Ovary (tissue), 9 donors: ENCODE measurements around the gene ALX1. TPM values are rescaled to one million over a fixed set of nuclear protein-coding genes. Genes with fewer than 3 reads are reported as not detected.
A peak's percentile ranks its signal among the peaks of the same experiment; 100 is the strongest.

Experiments used
- DNase-seq, 5 donors: peaks; one replicate each; pipeline ENCODE4 v3.0.0-alpha.2; 2019 to 2020
- H3K27ac ChIP-seq, 2 donors: fragments of 200-600 bp; one replicate each; pipeline versions ENCODE4 v1.5.1 to v1.8.0; 2019 to 2022
- H3K27me3 ChIP-seq: fragments of 200-600 bp; one replicate; pipeline ENCODE4 v1.8.0; 2022
- H3K36me3 ChIP-seq: fragments of 200-600 bp; sonication (generic); one replicate; pipeline ENCODE4 v1.5.1; 2019
- H3K4me1 ChIP-seq: one replicate; pipeline ENCODE4 v1.8.1; 2013; ENCODE audit warnings: mild to moderate bottlenecking, moderate library complexity; ENCODE audit not compliant: insufficient read depth
- H3K4me3 ChIP-seq: fragments of 200-600 bp; sonication (generic); one replicate; pipeline ENCODE4 v1.5.1; 2017
- H3K9me3 ChIP-seq, 2 donors: fragments of 200-600 bp in 1 of 2; sonication (generic) in 1 of 2; one replicate each; pipeline versions ENCODE4 v1.5.1 to v1.8.1; 2013 to 2019; ENCODE audit warnings: mild to moderate bottlenecking in 1 of 2, moderate library complexity in 1 of 2
- EP300 ChIP-seq: sonication (generic); formaldehyde crosslinking; IDR thresholded peaks from one replicate; pipeline ENCODE4 v1.6.1; 2017; ENCODE audit warnings: antibody characterized with exemption
- POLR2A ChIP-seq: fragments of 450-650 bp; IDR thresholded peaks from one replicate; pipeline ENCODE4 v1.6.1; 2017; ENCODE audit warnings: antibody characterized with exemption, mild to moderate bottlenecking, moderate library complexity
- WGBS, 3 donors: extraction: QIAGEN DNeasy Blood & Tissue Kit in 1 of 3; methylation state at CpG; one replicate each; pipeline versions ENCODE4 v1.1.5 to v1.1.7; 2013 to 2017; 5-methylcytosine and 5-hydroxymethylcytosine counted together
- intact Hi-C, 4 donors: fragments of 100-400 bp; cut with DNase I; formaldehyde crosslinking; loops; one replicate each; pipeline versions ENCODE4 v1.11.0 to v1.15.1; 2022 to 2023
- polyA plus RNA-seq, 2 donors: library from polyadenylated mRNA; stranded (reverse); fragments of 200-250 nt in 1 of 2; fragments of 350-450 nt in 1 of 2; fragmentation: Illumina TruSeq in 1 of 2; extraction: RNeasy Lipid Tissue Mini Kit (QIAGEN cat#74804) in 1 of 2; gene quantifications; one replicate each; pipeline ENCODE4 v1.2.3, GENCODE V29; 2013 to 2014
- total RNA-seq, 7 donors: library from RNA; depleted of rRNA in 2 of 7; stranded (reverse); fragments of >200 nt in 2 of 7; fragmentation: NEBNext Ultra II Directional in 3 of 7; extraction: Animal tissue kit (Norgen Biotek cat#: 25700) in 3 of 7; gene quantifications; one replicate each; pipeline versions ENCODE4 v1.1.0 to v1.2.4, GENCODE V29; 2016 to 2023
- TF ChIP-seq, protein P1 (sequence below), 3 donors: fragments of 450-650 bp in 2 of 3; fragments of 200-600 bp in 1 of 3; IDR thresholded peaks; one replicate each; pipeline versions ENCODE4 v1.5.1 to v1.8.0; 2016 to 2022; ENCODE audit warnings: antibody characterized with exemption in 3 of 3, mild to moderate bottlenecking in 1 of 3
- donor health status: DM: no; HTN: no; CAD: no; lungs with moderate emphysema.
- donor health status: DM: no; HTN: no; CAD: no.
- donor health status: Bipolar disorder and iron deficiency.
- donor health status: DM: yes; HTN: yes; CAD: no.
- donor health status: DM: no; HTN: no; CAD: no.
- donor health status: DM: yes; HTN: yes; CAD: no.

Gene ALX1
- total and polyA plus RNA-seq, 9 donors, result 0.05 to 1.1 (median 0.30) TPM; not detected in 3

DNA sequence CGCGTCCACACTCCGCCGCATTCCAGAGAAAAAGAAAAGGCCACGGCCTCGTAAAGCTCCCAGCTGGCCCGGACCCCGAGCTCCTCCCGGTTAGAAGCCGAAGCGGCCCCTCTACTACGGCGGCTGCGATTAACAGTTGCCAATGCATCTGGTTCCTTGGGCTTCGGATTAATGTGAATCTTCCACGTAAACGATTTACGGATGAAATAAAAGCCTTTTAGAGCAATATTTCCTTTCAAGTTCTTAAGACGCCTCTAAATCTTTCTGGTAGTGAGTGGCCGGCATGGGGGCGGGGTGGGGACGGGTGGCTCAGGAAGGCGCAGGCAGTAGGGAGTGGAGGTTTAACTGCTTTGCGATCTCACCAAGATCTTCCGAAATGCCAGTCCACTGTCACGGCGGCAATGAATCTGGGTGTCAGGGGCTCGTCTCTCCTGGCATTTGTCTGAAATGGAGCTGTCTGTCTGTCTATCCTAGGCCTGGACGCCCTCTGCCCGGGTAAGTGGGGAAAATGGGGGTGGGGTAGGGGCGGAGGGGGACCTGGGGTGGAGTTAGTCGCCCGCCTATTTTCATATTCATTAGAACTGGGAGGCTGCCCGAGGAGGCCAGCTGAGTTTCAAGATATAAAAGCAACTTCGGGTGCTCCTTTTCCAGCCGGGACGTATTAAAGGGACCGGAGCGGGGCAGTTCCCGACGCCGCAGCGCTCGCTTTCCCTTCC lies 413 bp upstream of the ALX1 start:
- no peak overlapping the region for H3K27ac ChIP-seq
- peak overlapping the region; percentile 38 for H3K4me3 ChIP-seq
- peak in 1 of 5 donors; percentile 46 for DNase-seq
- no peak for TF ChIP-seq POLR2A
- no peak for TF ChIP-seq EP300
- TF ChIP-seq, protein P1, sequence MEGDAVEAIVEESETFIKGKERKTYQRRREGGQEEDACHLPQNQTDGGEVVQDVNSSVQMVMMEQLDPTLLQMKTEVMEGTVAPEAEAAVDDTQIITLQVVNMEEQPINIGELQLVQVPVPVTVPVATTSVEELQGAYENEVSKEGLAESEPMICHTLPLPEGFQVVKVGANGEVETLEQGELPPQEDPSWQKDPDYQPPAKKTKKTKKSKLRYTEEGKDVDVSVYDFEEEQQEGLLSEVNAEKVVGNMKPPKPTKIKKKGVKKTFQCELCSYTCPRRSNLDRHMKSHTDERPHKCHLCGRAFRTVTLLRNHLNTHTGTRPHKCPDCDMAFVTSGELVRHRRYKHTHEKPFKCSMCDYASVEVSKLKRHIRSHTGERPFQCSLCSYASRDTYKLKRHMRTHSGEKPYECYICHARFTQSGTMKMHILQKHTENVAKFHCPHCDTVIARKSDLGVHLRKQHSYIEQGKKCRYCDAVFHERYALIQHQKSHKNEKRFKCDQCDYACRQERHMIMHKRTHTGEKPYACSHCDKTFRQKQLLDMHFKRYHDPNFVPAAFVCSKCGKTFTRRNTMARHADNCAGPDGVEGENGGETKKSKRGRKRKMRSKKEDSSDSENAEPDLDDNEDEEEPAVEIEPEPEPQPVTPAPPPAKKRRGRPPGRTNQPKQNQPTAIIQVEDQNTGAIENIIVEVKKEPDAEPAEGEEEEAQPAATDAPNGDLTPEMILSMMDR (IDR thresholded peaks at IDR 0.05), result no peak
- H3K9me3 ChIP-seq, result peaks cover 0 to 10% of the 10 kb centered on the region in 2 donors
- peaks cover 2% of the 10 kb centered on the region for H3K4me1 ChIP-seq
- intact Hi-C loops, result no loop called here
- H3K27me3 ChIP-seq, result no peaks in the 10 kb centered on the region
- H3K36me3 ChIP-seq, result no peaks in the 10 kb centered on the region
- 6 to 7% (median 6%) methylated on average over 44 of the region's 44 CpGs for WGBS, 3 donors

DNA sequence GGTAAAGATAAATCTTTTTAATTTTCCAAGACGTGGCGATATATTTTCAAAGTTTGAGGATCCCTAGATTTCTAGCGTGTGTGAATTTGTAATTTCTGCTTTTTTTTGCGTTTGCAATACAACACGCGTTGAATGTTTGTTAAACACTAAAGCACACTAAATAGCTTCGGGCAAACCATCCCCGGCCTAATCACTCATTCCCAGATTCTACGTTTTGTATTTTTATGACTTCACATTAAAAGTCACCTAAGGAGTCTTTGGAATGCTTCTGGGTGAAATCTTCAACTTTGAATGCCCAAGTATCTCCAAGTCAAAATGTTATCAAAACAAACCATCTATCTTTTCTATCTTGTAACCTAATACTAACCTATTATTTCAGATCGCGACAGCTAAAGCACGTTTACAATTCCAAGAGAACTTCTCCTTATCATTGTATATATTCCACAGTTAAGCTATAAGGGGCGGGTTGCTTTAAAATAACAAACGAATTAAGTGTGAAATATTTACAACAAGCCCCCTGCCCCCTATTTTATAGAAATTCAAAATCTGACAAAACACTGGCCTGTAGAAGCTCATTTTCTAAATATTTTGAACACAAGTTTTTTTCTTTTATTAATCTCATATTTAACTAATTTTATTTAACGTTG lies 1.1 kb downstream of the ALX1 start:
- peaks cover 2% of the 10 kb centered on the region for H3K4me1 ChIP-seq
- no peak overlapping the region for H3K27ac ChIP-seq
- TF ChIP-seq EP300 (no peak), POLR2A (no peak)
- TF ChIP-seq, protein P1 (IDR thresholded peaks at IDR 0.05), result no peak
- H3K9me3 ChIP-seq, result peaks cover 0 to 10% of the 10 kb centered on the region in 2 donors
- no peak for DNase-seq
- peak overlapping the region; percentile 38 for H3K4me3 ChIP-seq
- 9 to 10% (median 10%) methylated on average over 15 of the region's 15 CpGs for WGBS, 3 donors
- H3K36me3 ChIP-seq, result no peaks in the 10 kb centered on the region
- intact Hi-C loops, result no loop called here
- no peaks in the 10 kb centered on the region for H3K27me3 ChIP-seq

DNA sequence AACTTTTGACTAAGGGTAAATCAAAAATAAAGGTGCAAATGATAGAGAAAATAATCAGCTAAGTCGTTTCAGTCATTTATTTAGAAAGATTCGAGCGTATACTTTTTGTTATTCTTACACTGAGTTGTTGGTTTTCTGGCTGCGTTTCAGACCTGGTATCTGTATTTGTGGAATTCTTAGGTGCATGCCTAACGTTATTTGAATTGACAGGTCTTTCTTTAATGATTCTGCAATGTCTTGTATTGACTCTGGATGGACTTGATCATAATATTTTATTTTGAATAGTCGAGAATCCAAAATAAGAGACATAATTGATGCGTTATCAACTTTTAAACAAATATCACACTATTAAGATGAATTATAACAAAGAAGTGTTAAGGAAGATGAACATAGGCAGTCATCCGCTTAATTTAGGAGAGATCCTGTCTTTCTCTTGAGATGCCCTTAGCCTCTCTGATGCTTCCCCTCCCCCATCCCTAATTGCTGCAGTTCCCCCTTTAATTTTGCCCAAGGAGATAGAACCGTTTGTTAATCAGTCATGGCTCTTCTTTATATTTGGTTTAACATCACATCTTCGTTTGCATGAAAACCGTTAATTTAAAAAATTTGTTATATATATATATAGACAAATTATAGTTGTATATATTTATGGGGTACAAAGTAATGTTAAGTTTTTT lies 1.8 kb downstream of the ALX1 start:
- 19 to 25% (median 20%) methylated on average over 11 of the region's 11 CpGs for WGBS, 3 donors
- Histone ChIP-seq H3K4me3 (no peak overlapping the region), H3K9me3 (peaks cover 0 to 10% of the 10 kb centered on the region in 2 donors), H3K27ac (no peak overlapping the region), H3K36me3 (no peaks in the 10 kb centered on the region), H3K27me3 (no peaks in the 10 kb centered on the region), H3K4me1 (peaks cover 2% of the 10 kb centered on the region)
- no peak for TF ChIP-seq EP300
- TF ChIP-seq POLR2A, result no peak
- TF ChIP-seq, protein P1 (IDR thresholded peaks at IDR 0.05), result no peak
- DNase-seq, result no peak
- intact Hi-C loops, result no loop called here

DNA sequence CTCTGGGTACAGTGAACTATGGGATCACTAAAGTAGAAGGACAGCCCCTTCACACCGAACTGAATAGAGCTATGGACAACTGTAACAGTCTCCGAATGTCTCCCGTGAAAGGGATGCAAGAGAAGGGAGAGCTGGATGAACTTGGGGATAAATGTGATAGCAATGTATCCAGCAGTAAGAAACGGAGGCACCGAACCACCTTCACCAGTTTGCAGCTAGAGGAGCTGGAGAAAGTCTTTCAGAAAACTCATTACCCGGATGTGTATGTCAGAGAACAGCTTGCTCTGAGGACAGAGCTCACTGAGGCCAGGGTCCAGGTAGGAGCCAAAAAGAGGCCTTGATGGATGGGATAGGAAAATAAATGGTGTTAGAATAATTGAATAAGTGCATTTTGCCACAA lies 3.5 kb downstream of the ALX1 start:
- Histone ChIP-seq H3K27ac (no peak overlapping the region), H3K4me1 (peaks cover 2% of the 10 kb centered on the region), H3K27me3 (no peaks in the 10 kb centered on the region), H3K4me3 (no peak overlapping the region), H3K36me3 (no peaks in the 10 kb centered on the region), H3K9me3 (peaks cover 0 to 3% of the 10 kb centered on the region in 2 donors)
- DNase-seq, result no peak
- intact Hi-C loops, result no loop called here
- TF ChIP-seq, protein P1 (IDR thresholded peaks at IDR 0.05), result no peak
- TF ChIP-seq EP300 (no peak), POLR2A (no peak)
- 61 to 76% (median 73%) methylated on average over 6 of the region's 6 CpGs for WGBS, 3 donors
